ENCODE data around the gene LUC7L3.

DNA sequence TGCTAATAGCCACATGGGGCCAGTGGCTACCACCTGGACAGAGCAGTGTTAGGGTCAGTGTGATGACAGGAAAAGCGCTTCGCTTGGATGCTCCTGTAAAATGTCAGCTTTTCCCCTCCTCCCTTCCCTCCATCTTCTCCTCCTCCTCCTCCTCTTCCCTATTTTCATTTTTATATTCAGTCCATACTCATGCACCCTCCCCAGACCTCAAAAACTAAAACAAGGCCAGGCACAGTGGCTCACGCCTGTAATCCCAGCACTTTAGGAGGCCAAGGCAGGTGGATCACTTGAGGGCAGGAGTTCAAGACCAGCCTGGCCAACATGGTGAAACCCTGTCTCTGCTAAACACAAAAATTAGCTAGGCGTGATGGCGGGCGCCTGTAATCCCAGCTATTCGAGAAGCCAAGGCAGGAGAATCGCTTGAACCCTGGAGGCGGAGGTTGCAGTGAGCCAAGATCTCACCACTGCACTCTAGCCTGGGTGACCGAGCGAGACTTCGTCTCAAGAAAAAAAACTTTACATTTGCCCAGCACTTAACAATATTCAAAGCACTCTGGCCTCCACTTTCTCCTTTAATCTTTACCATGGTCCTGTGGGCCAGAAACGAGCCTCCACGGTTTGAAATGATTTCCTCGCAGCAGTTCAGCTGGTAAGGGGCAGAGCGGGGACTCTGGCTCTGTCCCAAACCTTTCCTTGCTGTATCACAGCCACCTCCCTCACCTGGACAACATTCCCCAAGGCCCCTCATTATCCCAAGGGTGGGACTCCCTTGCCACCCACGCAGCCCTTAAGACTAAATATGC, 33.5 kb upstream of the LUC7L3 start:
- TF ChIP-seq EP300 (IDR thresholded peaks at IDR 0.05), result no peak
- TF ChIP-seq, protein P1, sequence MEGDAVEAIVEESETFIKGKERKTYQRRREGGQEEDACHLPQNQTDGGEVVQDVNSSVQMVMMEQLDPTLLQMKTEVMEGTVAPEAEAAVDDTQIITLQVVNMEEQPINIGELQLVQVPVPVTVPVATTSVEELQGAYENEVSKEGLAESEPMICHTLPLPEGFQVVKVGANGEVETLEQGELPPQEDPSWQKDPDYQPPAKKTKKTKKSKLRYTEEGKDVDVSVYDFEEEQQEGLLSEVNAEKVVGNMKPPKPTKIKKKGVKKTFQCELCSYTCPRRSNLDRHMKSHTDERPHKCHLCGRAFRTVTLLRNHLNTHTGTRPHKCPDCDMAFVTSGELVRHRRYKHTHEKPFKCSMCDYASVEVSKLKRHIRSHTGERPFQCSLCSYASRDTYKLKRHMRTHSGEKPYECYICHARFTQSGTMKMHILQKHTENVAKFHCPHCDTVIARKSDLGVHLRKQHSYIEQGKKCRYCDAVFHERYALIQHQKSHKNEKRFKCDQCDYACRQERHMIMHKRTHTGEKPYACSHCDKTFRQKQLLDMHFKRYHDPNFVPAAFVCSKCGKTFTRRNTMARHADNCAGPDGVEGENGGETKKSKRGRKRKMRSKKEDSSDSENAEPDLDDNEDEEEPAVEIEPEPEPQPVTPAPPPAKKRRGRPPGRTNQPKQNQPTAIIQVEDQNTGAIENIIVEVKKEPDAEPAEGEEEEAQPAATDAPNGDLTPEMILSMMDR (IDR thresholded peaks at IDR 0.05), result no peak
